SU-DHL-6 (cell line): ENCODE results near the gene AQP9.

Experiments
- CTCF ChIP-seq: fragments of 200-600 bp; sonication (generic); IDR thresholded peaks from one replicate; pipeline ENCODE4 v1.5.1; 2017; ENCODE audit warnings: antibody characterized with exemption, mild to moderate bottlenecking, low read length, moderate library complexity; ENCODE audit not compliant: insufficient read depth, poor library complexity, severe bottlenecking
- EZH2phosphoT487 ChIP-seq: fragments of 200-600 bp; sonication (generic), shearing (Covaris generic); conservative IDR thresholded peaks from 2 replicates; pipeline ENCODE4 v1.6.1; 2018; ENCODE audit warnings: mild to moderate bottlenecking, antibody characterized with exemption, low read length, moderate library complexity, mixed read lengths

DNA sequence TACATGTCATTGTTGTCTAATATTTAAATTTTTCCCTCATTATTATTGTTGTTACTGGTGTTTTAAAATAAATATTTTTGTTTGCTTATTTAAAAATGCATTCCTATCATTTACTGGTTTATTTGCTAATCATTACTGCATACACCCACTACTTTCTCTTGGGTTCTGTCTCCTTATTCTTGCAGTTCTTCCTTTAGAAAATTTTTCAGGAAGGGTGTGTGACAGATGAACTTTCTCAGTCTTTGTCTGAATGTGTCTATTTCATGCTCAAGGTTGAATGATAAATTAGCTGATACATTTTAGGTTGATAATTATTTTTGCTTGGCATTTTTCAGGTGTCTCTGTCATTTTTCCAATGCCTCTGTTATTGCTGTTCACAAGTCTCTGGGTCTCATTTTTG lies 7.4 kb downstream of the AQP9 start:
- TF ChIP-seq CTCF (no peak), EZH2phosphoT487 (no peak)
